GM21381 (cell line): ENCODE measurements around the gene TIAM1.

ENCODE experiments used
- ATAC-seq: cut with Tn5 transposase; IDR thresholded peaks from one replicate; pipeline ENCODE4 v1.9.1; 2021; ENCODE audit warnings: mild to moderate bottlenecking, moderate library complexity; ENCODE audit not compliant: unreplicated experiment

Gene TIAM1

DNA sequence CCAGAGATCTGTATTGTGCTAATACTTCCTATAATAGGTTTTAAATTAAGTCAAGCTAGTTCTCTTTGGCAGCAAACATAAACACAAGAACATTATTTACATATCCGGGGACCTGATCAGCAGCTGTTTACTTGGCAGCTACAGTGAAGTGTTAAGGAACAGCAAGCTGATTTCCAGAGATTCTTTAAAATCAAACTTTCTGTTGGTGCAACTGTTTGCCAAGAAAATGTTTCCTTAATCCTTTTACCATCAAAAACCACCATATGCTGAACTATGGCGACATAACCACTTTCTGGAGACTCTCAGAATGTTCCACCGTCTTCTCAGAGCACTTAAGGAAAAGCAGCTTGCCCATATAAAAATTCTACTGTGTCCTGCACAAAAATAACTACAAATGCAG lies 198.8 kb downstream of the TIAM1 start:
- no peak for ATAC-seq

DNA sequence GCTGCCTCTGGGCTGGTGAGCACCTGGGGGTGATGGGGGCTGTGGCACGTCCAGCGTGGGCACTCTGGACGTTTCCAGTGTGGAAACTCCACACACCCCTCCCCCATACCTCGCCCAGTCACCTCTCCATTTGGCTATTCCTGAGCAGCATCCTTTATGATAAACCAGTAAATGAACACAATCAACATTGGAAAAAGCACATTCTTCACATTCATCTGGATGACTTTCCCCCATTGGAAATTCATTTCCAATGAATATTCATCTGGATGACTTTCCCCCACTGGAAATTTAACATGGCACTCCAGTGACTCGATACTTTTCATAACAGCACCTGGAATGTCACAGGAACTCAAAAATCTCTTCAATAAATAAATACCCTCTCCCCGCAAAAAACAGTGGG lies 201.0 kb downstream of the TIAM1 start:
- no peak for ATAC-seq

DNA sequence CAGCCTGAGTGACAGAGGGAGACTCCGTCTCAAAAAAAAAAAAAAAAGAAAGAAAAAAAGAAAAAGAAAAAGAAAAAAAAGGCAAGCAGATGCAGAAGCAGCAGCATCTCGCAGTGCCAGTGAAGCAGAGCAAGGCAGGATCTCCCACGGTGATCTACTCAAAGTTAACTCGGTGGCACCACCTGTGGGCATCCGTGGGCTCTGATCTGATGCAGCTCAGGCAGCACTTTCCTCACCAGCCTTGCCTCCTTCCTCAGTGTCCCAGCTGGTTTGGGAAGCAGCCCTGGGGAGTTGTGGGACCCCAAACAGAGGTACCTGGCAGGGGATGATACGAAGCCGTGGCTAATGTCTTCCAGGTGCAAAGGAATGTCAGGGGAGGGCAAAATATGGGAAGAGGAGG lies 201.5 kb downstream of the TIAM1 start:
- no peak for ATAC-seq

DNA sequence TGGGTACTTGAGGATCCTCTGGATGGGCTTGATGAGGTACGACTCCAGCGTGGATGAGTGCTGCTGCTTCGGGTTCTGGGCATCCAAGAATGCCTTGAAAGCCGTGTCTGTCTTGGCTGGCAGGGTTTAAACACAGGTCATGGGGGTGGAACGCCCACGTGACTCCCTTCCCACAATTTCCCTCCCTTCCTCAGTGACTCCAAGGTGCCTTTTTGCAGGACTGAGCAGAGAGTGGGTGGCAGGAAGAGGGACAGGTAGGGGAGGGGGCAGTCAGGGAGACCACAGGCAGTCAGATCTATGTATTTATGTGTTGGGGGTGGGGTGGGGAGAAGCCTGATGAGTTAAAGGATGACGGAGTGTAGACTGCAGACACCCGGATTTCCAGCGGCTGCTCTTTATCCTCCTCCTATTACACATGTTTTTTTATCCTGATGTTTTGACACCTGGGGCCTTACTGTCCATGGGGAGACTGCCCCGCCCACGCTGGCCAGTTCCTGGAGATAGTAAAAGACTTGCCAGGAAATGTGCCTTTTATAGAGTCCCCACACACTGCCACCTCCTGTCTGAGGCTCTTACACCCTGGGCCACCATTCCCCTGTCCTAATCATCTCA lies 202.6 kb downstream of the TIAM1 start:
- ATAC-seq, result no peak

DNA sequence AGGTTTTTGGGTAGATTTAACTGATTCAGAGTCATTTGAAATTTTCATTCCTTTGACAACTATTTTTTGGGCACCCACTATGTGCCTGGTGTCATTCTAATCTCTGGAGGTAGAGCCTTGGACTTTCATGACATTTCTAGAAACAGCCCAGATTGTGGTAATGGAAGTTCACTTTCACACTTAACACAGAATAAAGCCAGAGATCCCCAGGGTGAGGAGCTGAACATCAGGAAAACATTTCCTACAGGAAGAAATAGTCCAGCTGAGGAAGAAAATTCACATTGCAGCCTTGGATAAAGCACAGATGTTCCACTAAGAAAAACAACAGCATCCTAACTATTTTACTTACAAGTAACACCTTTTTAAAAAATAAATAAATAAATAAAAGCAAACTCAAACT lies 203.4 kb downstream of the TIAM1 start:
- no peak for ATAC-seq

DNA sequence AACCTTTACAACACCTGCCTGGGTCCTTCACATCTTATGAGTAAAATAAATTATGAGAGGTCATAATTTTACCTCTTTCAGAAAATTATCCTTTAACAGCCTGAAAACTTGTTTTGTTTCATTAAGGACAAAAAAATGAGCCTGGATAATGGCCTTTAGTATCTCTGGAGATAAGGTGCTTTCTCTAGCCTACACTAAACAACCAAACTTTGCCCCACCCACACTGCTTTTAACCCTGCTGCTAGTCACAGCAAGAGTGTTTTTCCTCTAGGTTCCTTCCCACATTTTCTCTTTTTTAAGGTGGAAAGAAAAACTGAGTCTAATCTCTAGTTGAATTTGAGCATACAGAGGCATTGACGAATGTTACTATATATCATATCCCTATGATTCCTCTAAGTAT lies 204.0 kb downstream of the TIAM1 start:
- no peak for ATAC-seq

DNA sequence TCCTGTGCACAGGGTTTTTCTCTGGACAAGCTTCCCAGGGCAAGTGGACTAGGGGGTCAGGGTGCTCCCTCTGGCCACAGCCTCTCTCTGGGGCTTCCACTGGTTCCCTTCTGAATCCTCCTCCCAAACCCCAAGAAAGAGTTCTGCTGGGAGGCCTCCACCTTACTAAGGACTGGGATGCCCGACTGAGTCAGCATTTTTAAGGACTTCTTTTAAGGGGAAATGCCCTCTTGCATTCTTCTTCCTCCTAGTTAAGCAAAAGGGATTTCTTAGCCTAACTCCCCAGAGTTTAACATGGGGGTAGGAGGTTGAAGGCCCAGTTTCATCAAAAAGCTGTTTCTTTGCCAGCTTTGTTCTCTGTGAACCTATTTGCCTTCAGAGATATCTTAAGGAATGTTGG lies 206.1 kb downstream of the TIAM1 start:
- ATAC-seq, result no peak

DNA sequence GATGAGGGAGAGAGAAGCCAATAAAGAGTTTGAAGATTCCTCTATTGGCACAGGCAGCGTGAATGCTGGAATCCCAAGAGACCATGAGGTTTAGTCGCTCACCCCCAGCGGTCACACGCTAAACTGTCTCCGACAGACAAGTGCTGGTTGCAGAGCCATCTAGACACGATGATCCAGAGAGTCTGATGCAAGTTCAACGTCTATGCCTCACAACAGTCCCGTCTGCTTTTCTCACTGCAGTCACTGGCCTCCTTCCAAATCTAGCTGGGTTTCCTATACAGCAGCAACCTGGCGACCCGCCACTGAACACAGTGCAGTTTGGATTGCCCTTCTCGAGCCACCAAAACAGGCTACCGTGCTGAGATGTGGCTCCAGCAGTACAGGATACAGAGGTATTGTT lies 207.2 kb downstream of the TIAM1 start:
- no peak for ATAC-seq

DNA sequence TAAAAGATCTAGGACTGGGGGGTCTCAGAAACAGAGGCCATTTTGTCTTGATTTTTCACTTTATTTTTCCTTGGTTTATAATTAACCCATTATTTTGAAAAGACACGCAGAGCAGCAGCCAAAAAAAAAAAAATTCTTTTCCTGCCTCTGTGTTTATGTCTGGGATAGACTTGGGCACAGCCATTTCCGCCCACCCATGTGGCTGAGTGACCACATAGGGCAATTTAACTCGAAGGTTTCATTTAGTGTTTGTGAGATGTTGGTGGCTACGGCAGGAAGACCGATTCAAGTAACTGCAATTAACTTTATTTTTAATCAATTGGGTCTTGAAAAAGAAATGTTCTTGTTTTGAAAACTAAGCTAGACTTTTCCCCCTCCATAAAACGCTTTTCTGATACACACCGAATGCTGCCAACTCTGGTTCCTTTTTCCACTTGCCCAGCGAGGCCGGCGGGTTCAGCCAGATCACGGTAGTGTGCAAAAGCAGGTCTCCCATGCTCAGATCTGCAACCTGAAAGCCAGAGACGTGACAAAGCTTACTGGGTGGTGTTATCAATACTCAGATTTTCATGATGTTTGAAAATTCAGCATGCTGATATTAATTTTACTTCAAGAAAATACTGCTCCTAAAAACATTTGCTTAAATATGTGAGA lies 208.4 kb downstream of the TIAM1 start:
- ATAC-seq, result no peak

DNA sequence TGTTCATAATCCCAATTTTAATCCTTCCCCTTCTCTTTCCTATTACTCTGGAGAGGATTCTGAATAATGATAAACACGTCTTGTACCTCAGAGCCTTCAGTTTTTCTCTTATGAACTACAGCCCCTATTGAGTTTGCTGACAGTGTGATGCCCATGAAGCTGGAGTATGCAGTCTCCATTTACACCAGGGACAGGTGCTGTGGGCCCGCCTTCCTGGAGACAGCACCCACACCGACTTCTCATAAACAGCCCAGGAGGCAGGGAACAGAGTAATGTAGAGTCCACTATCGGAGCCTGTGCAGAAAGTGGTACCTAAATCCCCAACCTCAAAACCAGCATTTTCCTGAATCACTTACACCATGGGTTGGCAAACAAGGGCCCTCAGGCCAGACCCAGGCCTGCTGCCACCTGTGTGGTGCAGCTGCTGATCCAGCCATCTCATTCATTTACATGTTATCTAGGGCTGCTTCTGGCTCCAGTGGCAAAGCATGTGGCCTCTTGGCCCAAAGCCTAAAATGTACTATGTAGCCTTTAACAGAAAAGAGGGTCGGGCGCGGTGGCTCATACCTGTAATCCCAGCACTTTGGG lies 210.7 kb downstream of the TIAM1 start:
- no peak for ATAC-seq

DNA sequence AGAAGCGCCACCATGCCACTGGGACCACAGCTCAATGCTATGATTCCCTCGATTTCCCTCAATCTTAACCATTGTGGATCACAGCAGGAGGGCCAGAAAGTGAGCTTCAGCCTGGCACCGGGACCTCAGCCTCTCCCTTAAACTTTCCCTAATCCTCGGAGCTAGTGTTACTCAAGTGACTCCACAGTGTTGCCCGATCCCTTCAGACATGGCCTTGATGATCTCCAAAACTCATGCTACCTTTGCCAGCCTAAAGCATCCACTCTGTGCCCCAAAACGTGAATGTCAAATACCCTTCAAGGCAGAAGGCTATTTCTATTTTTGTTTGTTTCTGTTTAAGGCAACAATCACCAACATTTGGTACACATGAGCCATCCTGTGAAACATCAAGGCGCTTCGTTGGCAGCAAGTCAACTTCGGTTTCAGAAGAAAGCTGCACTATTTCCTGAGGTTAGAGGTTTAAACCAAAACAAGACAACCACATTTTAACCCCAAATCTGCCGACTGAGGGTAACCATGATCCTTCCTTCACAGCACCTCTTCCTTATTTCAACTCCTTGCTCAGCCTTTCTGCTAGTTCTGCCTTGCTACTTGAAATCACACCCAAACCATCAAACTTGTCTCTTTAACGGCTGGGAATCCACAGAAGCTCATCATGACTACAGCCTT lies 211.4 kb downstream of the TIAM1 start:
- ATAC-seq, result peak; percentile 88

DNA sequence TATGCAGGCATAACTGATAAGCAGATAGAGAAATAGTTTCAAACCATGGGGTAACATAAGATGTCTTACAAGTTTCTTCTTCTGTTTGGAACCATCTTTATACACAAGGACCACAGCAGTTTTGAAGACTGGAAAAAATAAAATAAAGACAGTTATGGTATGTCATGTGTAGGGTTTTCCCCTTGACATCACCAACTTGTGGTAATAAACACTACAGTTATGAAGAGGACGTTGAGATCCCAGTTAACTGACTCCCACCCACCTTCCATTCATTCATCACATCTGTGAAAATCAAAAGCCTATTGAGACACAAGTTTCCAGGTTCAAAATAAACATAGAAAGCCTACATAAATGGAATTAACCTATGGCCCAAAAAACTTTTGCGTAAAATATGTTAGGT lies 213.2 kb downstream of the TIAM1 start:
- no peak for ATAC-seq

DNA sequence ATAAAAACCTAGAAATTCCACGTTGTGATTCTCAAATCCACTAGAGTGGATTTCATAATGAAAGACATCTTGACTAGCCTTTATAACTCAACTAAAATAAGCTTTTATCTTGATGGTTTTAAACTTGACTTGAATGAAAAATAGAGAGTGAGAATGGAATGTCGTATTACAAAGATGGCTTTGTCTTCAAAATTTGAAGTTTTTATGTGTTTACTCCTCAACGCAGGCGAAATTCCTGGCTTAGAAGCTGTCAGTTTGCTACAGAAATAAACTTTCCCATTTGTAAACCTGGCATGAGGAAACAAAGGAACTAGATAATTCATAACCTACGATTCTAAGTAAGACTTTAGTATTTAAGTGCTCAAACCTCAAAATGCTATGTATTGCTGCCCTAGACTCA lies 215.8 kb downstream of the TIAM1 start:
- ATAC-seq, result no peak

DNA sequence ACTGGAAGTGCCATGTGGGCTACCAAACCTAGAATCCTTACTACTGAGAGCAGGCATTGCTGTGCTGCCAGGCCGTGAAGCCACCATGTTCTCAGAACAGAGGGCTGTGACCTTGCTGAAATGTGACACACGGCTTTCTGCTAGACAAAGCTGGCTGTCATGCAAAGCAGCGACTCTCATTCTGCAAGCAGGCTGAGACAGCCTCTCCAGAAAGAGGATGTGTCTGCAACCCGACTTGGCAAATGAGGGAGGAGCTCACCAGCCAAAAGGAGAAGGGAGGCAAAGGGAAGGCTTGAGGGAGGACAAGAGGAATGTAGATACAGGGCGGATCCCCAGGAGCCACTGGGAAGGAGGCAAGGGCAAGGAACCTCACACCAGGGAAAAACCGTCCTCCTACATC lies 220.1 kb downstream of the TIAM1 start:
- no peak for ATAC-seq

DNA sequence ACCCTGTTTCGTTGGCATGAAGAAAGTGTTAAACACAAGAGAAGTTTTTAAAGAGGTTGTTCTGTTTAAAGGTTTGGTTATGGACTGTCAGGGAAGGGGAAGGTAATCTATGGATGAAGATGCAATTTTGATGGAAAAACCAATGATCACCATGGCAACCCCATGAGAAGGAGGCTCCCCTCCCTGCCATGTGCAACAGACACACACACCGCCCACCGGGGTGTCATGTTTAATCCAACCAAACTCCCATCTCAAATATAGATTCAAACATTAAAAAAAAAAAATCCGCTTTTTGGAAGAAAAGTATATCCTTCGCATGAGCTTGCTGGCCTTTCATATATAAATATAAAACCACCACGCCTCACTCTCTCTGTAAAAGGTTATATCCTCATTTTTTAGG lies 224.9 kb downstream of the TIAM1 start:
- ATAC-seq, result no peak

DNA sequence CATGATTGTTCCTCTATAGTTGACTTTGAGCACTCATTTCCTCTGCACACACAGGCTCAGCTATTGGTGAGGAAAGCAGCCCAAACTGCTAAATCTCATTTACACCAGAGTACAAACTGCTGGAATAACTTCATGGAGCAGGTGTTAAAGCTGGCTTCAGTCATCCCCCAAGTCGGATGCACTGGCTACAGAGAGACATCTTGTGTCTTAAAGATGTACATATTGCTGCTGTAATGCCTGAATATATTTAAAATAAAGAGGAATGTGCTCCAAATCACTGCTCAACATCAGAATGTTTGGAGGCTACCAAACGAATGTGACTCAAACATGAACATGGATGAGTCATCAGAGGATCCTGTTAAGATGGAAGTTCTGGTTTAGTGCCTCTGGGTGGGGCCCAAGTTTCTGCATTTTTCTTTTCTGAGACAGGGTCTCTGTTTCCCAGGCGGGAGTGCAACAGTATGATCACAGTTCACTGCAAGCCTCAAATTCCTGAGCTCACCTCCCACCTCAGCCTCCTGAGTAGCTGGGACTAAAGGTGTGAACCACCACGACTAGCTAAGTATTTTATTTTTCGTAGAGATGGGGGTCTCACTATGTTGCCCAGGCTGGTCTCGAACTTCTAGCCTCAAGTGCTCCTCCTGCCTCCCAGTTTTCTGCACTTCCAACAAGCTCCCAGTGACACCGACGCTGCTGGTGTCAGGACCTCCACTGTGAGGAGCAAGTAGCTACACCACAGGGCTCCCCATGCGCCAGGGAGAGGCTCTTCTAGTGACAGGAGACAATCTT lies 226.7 kb downstream of the TIAM1 start:
- ATAC-seq, result no peak

DNA sequence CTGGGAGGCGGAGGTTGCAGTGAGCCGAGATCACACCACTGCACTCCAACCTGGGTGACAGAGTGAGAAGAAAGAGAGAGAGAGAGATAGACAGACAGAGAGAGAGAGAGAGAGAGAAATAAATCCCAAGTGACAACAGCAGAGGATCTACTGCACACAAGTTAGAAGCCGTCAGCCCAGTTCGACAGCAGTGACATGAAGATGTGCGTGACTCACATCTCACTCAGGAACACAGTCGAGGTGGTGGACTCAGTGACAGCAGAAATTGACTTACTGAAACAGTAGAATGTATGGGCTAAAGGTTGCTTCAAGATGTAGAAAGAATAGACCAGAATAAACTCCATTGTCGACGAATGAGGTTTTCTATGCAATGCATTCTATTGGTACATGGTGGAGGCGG lies 228.8 kb downstream of the TIAM1 start:
- ATAC-seq, result no peak

DNA sequence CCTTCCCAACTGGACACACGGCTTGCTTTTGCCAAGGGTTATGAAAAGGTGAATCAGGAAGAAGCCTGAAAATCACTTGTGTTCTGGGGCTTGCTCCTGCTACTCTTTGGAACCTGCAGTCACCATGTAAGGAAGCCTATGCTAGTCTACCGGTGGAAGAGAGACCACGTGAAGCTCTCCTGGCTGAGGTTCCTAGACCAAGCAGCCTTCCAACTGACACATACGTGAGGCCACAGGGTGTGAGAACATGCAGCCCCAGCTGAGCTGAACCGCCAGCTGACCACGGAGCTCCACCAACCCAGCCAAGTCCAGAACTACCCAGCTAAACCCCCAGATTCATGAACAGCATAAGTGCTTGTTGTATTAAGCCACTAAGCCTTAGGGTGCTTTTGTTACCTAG lies 233.0 kb downstream of the TIAM1 start:
- ATAC-seq, result no peak

DNA sequence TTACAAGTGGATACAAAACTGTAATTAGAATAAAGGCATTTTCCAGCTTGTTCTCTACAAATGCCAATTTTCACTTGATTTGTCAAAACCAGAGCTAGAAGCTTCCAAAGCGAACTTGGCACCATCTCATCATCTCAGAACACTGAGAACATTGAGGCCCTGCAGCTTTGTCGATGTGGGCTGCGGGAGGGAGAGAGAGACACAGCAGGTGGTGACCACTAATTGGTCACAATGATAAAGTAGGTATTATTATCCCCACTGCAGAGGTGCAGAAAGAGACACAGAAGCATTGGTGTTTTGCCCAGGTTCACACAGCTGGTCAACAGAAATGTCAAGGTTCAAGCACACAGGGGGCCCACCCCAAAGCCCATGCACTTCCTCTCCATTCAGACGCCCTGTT lies 233.6 kb downstream of the TIAM1 start:
- no peak for ATAC-seq

DNA sequence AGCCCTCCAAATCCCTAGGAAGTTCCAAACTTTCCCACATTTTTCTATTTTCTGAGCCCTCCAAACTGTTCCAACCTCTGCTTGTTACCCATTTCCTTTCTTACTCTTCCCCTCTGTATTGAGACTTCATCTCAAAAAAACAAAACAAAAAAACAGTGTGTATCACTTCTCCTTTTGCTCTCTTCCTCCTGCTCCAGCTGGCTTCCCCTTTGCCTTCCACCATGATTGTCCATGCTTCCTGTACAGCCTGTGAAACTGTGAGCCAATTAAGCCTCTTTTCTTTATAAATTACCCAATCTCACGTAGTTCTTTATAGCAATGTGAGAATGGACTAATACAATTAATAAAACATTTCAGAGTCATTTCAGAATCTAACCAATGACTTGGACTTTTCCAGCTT lies 236.2 kb downstream of the TIAM1 start:
- ATAC-seq, result no peak

DNA sequence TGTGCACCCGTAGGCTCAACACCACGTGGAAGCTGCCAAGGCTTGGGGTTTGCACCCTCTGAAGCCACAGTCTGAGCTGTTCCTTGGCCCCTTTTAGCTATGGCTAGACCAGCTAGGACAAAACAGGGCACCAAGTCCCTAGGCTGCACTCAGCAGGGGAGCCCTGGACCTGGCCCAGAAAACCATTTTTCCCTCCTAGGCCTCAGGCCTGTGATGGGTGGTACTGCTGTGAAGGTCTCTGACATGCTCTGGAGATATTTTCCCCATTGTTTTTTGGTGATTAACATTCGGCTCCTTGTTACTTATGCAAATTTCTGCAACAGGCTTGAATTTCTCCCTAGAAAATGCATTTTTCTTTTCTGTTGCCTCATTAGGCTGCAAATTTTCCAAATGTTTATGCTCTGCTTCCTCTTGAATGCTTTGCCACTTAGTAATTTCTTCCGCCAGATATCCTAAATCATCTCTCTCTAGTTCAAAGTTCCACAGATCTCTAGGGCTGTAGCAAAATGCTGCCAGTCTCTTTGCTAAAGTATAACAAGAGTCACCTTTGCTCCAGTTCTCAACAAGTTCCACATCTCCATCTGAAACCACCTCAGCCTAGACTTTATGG lies 236.8 kb downstream of the TIAM1 start:
- no peak for ATAC-seq
